Measurements from ENCODE around the gene SNUPN. TPM values are rescaled to one million over a fixed set of nuclear protein-coding genes. Genes with fewer than 3 reads are reported as not detected.
"Not testable (repeated sequence)": the region's sequence is repeated elsewhere in the genome, so short reads cannot be mapped to it uniquely, and the experiment has no call there.

The SNUPN gene
- total RNA-seq, 4 donors from 2014 or later = 14.2 to 18.3 (median 15.9) TPM

DNA sequence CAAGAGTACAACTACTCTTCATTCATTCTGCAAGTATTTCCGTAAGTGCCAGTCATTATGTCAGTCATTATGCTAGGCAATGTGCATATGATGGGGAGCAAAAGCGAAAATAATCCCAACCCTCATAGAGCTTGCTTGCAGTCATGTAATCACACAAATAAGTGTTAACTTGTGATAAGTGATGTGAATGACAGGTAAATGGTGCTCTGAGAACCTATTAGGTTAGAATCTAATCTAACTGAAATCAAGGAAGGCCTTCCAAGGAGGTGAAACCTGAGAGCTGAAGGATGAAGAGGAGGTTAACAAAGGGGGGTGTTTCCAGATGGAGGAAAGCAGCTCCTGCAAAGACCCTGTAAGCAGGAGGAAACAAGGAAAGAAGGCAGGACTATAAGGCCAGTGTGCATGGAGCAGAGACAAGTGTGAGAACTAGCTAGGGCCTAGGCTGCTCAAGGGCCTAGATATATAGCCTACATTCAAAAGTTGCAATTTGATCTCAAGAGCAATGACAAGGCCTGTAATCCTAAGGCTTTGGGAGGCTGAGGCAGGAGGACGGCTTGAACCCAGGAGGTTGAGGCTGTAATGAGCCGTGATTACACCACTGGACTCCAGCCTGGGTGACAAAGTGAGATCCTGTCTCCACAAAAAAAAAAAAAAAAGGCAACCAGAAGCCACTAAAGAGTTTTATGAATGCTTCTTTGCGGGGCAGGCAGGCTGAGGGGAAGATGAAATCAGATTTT lies 51.7 kb downstream of the SNUPN start:
- no peak for ATAC-seq
- Histone ChIP-seq H3K27me3 (no peaks in the 10 kb centered on the region), H3K36me3 (no peaks in the 10 kb centered on the region), H3K27ac (no peak overlapping the region), H3K4me3 (no peak overlapping the region), H3K9me3 (no peaks in the 10 kb centered on the region), H3K4me1 (peaks cover 11 to 33% of the 10 kb centered on the region in 2 donors)
- in situ Hi-C loops (cut with MboI; ENCODE audit: low sequenced_read_pairs in 4 of 4) = no loop called here
- intact Hi-C loops (cut with DNase I; ENCODE audit: low total_unique reads) = no loop called here
- no peak for DNase-seq
- TF ChIP-seq, protein P1, sequence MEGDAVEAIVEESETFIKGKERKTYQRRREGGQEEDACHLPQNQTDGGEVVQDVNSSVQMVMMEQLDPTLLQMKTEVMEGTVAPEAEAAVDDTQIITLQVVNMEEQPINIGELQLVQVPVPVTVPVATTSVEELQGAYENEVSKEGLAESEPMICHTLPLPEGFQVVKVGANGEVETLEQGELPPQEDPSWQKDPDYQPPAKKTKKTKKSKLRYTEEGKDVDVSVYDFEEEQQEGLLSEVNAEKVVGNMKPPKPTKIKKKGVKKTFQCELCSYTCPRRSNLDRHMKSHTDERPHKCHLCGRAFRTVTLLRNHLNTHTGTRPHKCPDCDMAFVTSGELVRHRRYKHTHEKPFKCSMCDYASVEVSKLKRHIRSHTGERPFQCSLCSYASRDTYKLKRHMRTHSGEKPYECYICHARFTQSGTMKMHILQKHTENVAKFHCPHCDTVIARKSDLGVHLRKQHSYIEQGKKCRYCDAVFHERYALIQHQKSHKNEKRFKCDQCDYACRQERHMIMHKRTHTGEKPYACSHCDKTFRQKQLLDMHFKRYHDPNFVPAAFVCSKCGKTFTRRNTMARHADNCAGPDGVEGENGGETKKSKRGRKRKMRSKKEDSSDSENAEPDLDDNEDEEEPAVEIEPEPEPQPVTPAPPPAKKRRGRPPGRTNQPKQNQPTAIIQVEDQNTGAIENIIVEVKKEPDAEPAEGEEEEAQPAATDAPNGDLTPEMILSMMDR (IDR thresholded peaks at IDR 0.05 in 4 of 5, conservative IDR thresholded peaks at IDR 0.05 in 1 of 5) = no peak
- TF ChIP-seq POLR2A (IDR thresholded peaks at IDR 0.05) = no peak

- Histone ChIP-seq H3K36me3 (no peaks in the 10 kb centered on the region), H3K4me1 (peaks cover 0 to 19% of the 10 kb centered on the region in 2 donors), H3K4me3 (no peak overlapping the region), H3K27ac (peak overlapping the region in 3 of 4 donors; percentile 22 to 41 (median 34)), H3K9me3 (no peaks in the 10 kb centered on the region), H3K27me3 (no peaks in the 10 kb centered on the region)
- intact Hi-C loops (cut with DNase I; ENCODE audit: low total_unique reads) (no loop called here), in situ Hi-C loops (cut with MboI; ENCODE audit: low sequenced_read_pairs in 4 of 4) (no loop called here)
- no peak for ATAC-seq
- no peak for DNase-seq
- TF ChIP-seq, protein P1 (IDR thresholded peaks at IDR 0.05 in 4 of 5, conservative IDR thresholded peaks at IDR 0.05 in 1 of 5) = no peak
- TF ChIP-seq POLR2A (IDR thresholded peaks at IDR 0.05) = no peak
Measured at GRCh38 chr15:75570126-75570845, 55.2 kb downstream of the SNUPN start.

DNA sequence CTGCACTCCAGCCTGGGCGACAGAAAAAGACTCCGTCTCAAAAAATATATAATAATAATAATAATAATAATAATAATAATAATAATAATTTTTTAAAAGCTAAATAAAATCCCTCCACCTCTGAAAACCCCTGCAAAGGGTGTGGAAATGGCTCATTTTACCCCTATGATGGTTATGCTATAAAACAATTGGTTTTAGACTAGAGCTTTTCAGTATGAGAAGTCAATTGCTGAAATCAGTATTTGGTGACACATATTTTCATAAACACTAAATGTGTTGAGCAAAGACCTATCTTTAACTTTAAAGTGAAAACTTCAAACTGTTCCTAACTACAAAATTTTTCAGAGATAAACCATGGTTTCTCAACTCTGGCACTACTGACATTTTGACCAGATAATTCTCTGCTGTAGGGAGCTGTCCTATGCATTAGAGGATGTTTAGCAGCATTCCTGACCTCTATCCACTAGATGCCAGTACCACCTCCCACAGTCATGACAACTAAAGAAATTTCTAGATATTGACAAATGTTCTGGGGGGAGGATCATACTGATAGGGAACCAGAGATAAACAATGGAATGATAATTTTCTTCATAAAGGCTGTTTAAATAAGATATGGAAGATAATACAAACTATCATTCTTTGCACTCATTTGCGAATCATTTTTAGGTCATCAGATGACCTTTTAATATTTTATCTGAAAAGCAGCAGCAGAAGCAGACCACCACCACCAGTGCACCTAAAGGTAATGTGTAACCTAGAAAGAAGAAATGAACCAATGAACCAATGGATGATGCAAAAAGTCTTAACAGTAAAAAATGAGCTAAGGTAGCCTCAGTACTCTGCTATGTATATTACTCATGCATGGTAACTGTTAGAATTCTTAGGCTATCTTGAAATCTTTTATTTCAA lies 60.2 kb downstream of the SNUPN start:
- H3K9me3 ChIP-seq = no peaks in the 10 kb centered on the region
- TF ChIP-seq, protein P1 (IDR thresholded peaks at IDR 0.05 in 4 of 5, conservative IDR thresholded peaks at IDR 0.05 in 1 of 5) = no peak
- no peak for TF ChIP-seq POLR2A (IDR thresholded peaks at IDR 0.05)
- intact Hi-C loops (cut with DNase I; ENCODE audit: low total_unique reads) (no loop called here), in situ Hi-C loops (cut with MboI; ENCODE audit: low sequenced_read_pairs in 4 of 4) (no loop called here)
- no peak for DNase-seq
- no peaks in the 10 kb centered on the region for H3K4me1 ChIP-seq
- no peak overlapping the region for H3K27ac ChIP-seq
- H3K4me3 ChIP-seq = no peak overlapping the region
- no peak for ATAC-seq
- no peaks in the 10 kb centered on the region for H3K36me3 ChIP-seq
- H3K27me3 ChIP-seq = no peaks in the 10 kb centered on the region

DNA sequence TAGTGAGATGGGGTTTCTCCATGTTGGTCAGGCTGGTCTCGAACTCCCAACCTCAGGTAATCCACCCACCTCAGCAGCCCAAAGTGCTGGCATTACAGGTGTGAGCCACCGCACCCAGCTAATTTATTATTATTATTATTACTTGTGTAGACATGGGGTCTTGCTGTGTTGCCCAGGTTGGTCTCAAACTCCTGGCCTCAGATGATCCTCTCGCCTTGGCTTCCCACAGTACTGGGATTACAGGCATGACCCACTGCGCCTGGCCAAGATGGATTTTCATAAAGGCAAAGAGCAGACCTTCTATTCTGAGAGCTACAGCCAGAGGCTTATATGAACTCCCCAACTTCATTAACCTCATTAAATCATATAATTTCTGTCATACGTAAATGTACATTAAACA lies 63.6 kb downstream of the SNUPN start:
- Histone ChIP-seq H3K4me1 (no peaks in the 10 kb centered on the region), H3K27me3 (no peaks in the 10 kb centered on the region), H3K27ac (no peak overlapping the region), H3K36me3 (no peaks in the 10 kb centered on the region), H3K9me3 (no peaks in the 10 kb centered on the region), H3K4me3 (no peak overlapping the region)
- intact Hi-C loops (cut with DNase I; ENCODE audit: low total_unique reads) = no loop called here
- ATAC-seq = no peak
- in situ Hi-C loops (cut with MboI; ENCODE audit: low sequenced_read_pairs in 4 of 4) = no loop called here
- DNase-seq = no peak
- TF ChIP-seq, protein P1 (IDR thresholded peaks at IDR 0.05 in 4 of 5, conservative IDR thresholded peaks at IDR 0.05 in 1 of 5) = no peak
- TF ChIP-seq POLR2A (IDR thresholded peaks at IDR 0.05) = no peak

- H3K4me3 ChIP-seq; intact Hi-C loops (cut with DNase I; ENCODE audit: low total_unique reads); in situ Hi-C loops (cut with MboI; ENCODE audit: low sequenced_read_pairs in 4 of 4): not testable (repeated sequence)
Measured at GRCh38 chr15:75559360-75559759, 66.2 kb downstream of the SNUPN start.

GRCh38 chr15:75558955-75559354 lies 66.6 kb downstream of the SNUPN start:
- H3K27ac ChIP-seq; intact Hi-C loops (cut with DNase I; ENCODE audit: low total_unique reads); H3K36me3 ChIP-seq; in situ Hi-C loops (cut with MboI; ENCODE audit: low sequenced_read_pairs in 4 of 4); ATAC-seq; H3K27me3 ChIP-seq; DNase-seq; H3K9me3 ChIP-seq; H3K4me3 ChIP-seq: not testable (repeated sequence)
- H3K4me1 ChIP-seq = peaks cover 8 to 13% of the 10 kb centered on the region in 2 donors

More at GRCh38 chr15:75559360-75559759, 66.2 kb downstream of the SNUPN start:
- not testable (repeated sequence) for H3K27ac ChIP-seq, H3K27me3 ChIP-seq, ATAC-seq, H3K4me1 ChIP-seq, H3K9me3 ChIP-seq, H3K36me3 ChIP-seq, DNase-seq

Measured in gastrocnemius medialis (tissue), 4 donors.